GM20000 (cell line): ENCODE results near the gene ESCO1.
"Not testable (repeated sequence)": the region's sequence is repeated elsewhere in the genome, so short reads cannot be mapped to it uniquely, and the experiment has no call there.

Source experiments
- DNase-seq: peaks from one replicate; pipeline ENCODE4 v3.0.0; 2012; ENCODE audit warnings: low spot score
- CTCF ChIP-seq: IDR thresholded peaks from 2 replicates; pipeline ENCODE4 v1.5.1; 2012; ENCODE audit warnings: mild to moderate bottlenecking, control low read depth; ENCODE audit errors: extremely low read depth, missing control alignments

The ESCO1 gene

DNA sequence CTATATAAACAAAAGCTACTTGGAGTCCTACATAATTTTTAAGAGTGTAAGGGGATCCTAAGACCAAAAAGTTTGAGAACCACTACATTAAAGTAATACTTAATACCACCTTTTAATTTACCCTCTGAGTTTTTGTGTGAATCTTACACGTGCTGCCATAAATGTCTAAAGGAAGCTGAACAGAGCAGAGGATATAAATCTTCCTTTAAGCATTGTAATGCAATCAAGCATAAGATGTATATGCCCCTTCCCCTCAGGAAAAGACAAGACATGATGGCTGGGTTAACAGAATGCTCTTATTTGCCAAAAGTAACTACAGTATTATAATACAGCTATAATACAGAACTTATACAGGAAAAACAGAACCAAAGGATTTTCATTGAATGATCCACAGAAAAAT is 2.9 kb downstream of the ESCO1 start:
- no peak for TF ChIP-seq CTCF
- DNase-seq: no peak

- no peak for DNase-seq
- no peak for TF ChIP-seq CTCF
Measured at GRCh38 chr18:21593540-21594257, 6.8 kb downstream of the ESCO1 start.

GRCh38 chr18:21592361-21592760 is 8.1 kb downstream of the ESCO1 start:
- DNase-seq: not testable (repeated sequence)

DNA sequence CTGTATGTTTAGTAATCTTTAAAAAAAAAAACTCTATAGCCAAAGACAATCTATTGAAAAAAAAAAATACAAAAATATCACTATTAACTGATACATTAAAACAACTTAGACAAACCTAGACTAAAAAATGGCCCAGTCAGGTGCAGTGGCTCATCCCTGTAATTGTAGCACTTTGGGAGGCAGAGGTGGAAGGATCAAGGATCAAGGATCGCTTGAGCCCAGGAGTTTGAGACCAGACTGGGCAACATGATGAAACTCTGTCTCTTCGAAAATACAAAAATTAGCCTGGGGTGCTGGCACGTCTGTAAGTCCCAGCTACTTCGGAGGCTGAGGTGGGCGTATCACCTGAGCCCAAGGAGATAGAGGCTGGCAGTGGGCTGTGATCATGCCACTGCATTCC is 16.1 kb downstream of the ESCO1 start:
- no peak for TF ChIP-seq CTCF

DNA sequence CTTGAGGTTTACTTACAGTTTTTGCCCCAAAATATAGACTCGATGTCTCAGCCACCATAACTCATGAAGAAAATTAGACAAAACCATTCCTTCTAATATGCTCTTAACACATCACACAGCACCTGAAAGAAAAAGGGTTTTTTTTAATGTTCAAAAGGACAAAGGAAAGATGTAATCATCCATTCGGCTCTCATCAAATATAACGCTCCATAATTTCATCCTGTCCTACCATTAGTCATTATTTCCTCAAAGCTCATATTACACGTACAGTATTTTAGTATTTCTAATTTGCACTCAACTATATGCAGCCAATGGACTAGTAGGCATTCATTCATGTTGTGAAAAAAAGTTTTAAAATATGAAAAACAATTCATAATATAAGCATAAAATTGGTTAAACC is 24.8 kb downstream of the ESCO1 start:
- DNase-seq: no peak
- TF ChIP-seq CTCF: no peak

More for the DNA sequence above, 16.1 kb downstream of the ESCO1 start:
- no peak for DNase-seq

DNA sequence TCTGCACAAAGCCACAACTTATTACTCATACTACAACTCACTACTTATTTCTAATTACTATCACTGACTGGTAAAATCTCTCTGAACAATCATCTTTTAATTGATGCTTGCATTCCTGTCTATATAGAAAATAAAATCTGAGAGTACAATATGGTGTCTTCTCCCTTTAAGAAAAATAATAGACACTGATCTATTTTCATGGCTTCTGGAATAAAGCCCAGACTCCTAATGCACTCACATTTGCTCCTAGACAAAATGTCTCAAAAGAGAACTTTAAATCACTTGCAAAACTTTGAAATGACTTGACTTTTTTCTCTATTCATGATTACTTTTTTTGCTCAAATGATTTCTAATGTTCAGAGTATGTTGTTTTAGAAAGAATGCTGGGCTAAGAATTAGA is 28.7 kb downstream of the ESCO1 start:
- no peak for TF ChIP-seq CTCF
- no peak for DNase-seq

DNA sequence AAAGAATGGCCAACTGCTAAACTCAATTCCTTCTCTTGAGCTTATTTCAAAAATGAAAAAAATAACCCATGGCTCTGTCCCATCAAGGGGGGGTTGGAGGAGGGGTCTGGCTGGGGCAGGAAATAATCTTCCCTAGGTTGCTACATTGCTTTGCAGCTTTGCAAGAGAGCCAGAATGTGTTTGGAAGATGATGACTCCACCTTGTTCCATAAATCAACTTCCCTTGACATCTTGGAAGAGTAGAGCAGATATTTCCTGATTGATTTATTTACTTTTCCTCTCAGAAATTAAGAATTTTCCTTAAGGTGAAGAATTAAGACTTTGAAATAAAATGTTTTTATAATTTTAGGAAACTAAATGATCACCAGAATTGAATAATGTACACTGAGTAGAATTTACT is 41.3 kb downstream of the ESCO1 start:
- no peak for TF ChIP-seq CTCF
- no peak for DNase-seq

GRCh38 chr18:21557607-21558253 is 42.8 kb downstream of the ESCO1 start:
- no peak for TF ChIP-seq CTCF
- no peak for DNase-seq
